NCI-H524 treated with DMSO at 0.1 percent for 48 hours (cell line): ENCODE measurements around the gene PKP1.
A peak's percentile ranks its signal among the peaks of the same experiment; 100 is the strongest.
"Not testable (repeated sequence)": the region's sequence is repeated elsewhere in the genome, so short reads cannot be mapped to it uniquely, and the experiment has no call there.

ENCODE experiments used
- DNase-seq: peaks from one replicate; lab custom pipeline; 2025; lab: John Stamatoyannopoulos, UW

The PKP1 gene, protein sequence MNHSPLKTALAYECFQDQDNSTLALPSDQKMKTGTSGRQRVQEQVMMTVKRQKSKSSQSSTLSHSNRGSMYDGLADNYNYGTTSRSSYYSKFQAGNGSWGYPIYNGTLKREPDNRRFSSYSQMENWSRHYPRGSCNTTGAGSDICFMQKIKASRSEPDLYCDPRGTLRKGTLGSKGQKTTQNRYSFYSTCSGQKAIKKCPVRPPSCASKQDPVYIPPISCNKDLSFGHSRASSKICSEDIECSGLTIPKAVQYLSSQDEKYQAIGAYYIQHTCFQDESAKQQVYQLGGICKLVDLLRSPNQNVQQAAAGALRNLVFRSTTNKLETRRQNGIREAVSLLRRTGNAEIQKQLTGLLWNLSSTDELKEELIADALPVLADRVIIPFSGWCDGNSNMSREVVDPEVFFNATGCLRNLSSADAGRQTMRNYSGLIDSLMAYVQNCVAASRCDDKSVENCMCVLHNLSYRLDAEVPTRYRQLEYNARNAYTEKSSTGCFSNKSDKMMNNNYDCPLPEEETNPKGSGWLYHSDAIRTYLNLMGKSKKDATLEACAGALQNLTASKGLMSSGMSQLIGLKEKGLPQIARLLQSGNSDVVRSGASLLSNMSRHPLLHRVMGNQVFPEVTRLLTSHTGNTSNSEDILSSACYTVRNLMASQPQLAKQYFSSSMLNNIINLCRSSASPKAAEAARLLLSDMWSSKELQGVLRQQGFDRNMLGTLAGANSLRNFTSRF

DNA sequence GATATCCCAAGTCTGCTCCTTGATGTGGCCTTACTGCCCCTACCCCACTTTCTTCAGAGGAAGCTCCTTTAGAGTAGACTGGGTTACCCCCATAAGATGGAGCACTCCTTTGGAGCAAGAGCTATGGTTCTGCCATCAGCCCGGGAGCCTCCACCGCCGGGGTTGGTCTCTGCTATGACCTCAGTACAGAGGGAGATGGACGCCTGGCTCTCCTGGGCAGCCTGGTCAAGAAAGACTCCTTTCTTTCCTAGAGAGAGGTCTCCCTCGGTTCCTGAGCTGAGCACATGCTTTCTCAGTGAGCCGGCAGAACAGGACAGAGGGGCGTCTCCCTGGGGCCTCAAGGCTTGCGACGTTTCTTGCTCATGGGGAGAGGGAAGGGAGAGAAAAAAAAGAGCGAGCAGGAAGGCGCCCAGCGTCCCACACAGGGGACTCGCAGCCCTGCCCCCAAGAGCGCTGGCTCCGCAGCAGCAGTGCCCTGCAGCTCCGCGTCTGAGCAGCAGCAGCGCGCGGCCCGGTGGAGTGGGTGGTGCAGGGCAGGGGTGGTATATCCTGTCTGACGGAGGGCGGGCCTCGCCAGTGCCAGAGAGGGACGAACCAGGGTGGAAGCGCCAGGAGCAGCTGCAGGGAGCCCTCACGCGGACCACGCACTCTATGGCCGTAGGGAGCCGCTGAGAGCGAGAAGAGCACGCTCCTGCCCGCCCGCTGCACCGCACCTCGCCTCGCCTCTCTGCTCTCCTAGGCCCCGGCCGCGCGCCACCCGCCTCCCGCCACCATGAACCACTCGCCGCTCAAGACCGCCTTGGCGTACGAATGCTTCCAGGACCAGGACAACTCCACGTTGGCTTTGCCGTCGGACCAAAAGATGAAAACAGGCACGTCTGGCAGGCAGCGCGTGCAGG lies at the start of gene PKP1:
Gene PKP1, plus strand, starts transcription at position 576 of the 899 bp plus-strand sequence. Its CDS starts 197 bp downstream, at position 773.
- DNase-seq = peak; percentile 14

DNA sequence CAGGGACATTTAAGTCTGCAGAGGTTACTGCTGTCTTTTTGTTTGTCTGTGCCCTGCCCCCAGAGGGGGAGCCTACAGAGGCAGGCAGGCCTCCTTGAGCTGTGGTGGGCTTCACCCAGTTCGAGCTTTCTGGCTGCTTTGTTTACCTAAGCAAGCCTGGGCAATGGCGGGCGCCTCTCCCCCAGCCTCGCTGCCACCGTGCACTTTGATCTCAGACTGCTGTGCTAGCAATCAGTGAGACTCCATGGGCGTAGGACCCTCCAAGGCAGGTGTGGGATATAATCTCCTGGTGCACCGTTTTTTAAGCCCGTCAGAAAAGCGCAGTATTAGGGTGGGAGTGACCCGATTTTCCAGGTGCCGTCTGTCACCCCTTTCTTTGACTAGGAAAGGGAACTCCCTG lies 43.7 kb upstream of the PKP1 start:
- not testable (repeated sequence) for DNase-seq

DNA sequence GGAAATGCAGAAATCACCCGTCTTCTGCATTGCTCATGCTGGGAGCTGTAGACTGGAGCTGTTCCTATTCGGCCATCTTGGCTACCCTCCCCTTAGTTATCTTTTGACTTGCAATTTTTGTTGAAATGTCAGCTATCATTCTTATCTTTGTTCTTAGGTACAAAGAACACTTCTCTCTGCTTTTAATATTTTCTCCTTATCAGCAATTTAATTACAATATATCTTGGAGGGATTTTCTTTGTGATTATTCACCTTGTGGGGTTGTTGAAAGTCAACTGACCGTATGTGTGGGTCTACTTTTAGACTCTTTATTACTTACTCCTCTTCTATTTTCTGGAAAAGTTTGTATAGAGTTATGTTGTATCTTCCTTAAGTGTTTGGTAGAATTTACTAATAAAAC lies 43.1 kb upstream of the PKP1 start:
- no peak for DNase-seq

DNA sequence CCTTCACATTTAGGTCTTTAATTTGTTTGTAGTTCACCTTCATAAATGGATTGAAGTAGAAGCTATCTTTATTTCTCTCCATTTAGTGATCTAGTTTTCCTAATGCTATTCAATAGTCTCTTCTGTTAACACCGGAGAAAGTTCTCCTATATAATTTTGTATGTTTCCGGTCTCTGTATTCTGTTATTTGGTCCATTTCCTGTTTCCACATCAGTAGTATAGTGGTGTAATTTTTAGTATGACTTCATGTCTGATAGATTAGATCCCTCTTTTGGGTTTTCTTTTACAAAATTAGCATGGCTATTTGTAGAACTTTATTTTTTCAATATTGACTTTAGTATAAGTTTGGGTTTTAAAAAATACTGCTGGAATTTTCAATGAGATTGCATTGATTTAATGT lies 41.6 kb upstream of the PKP1 start:
- no peak for DNase-seq

DNA sequence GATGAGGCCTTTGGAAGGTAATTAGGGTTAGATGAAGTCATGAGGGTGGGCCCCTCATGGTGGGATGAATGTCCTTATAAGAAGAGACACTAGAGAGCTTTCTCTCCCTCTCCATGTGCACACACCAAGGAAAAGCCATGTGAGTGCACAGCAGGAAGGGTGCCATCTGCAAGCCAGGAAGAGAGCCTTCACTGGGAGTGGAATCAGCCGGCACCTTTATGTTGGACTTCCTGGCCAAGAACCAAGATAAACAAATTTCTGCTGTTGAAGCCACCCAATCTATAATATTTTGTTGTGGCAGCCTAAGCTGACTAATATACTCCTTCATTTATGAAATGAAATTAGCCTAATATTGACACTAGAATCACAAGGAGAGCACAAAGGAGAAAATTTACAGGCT lies 38.2 kb upstream of the PKP1 start:
- no peak for DNase-seq

DNA sequence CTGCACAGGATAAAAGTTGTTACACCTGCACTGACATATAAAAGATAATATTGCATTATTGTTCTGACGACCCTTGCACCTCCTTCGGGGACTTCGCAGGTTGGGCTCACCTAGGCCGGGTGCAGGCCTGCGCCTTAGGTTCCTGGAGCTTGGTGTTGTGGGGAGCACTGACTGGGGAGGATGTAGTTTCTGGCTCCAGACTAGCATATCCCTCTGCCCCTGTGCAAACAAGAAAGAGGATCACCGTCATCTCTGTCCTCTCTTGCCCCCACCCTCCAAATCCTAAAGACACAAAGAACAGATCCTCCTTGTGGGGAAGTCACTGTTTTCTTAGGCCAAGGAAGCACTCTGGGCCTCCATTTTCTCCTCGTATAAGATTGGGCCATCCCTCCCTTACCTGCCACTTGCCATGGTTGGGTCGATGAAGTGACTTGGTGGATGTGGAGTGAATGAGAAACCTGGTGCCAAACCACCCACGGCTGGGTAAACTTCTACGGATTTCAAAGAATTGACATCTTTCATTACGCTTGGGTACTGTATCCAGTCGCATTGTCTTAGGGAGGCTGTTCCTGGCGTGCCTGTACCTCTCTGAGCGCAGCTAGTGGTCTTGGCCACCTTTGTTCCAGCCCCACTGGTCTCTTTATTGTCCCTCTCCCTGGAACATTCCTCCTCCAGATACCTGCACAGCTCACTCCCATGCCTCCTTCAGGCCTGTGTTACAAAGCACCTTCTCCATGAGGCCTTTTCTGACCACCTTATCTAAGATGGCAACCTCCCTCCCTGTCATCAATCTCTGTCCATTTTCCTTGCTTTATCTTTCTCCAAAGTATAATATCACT lies 34.4 kb upstream of the PKP1 start:
- no peak for DNase-seq

DNA sequence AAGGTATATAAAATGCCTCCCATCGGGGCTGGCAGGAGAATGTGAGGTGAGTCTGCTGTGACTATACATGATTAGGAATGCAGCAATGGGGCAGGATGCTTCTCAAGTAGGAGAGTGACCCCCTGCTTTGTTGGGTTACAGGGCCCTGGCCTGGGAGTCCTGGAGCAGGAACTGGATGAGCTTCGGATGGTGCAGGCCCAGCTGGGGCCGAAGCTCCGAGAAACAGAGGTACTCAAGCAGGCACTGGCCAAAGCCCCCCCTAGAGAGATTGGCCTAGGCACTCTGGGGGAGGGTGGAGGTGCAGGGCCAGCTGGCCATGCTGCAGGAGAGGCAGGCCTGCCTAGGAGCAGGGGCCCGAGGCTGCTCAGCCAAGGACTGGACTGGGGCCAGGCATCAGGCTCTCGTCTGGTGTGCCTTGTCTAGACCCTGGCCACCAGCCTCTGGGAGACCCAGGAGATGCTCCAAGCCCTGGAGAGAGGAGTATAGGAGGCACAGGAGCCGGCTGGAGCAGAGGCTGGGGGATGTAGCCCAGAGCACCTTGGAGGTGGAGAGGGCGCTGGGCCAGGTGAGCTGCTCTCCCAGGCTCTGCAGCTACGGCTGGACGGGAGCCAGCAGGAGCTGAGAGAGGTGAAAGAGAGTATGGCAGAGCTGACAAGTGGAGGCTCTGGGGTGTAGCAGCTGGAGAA lies 32.8 kb upstream of the PKP1 start:
- DNase-seq = no peak

DNA sequence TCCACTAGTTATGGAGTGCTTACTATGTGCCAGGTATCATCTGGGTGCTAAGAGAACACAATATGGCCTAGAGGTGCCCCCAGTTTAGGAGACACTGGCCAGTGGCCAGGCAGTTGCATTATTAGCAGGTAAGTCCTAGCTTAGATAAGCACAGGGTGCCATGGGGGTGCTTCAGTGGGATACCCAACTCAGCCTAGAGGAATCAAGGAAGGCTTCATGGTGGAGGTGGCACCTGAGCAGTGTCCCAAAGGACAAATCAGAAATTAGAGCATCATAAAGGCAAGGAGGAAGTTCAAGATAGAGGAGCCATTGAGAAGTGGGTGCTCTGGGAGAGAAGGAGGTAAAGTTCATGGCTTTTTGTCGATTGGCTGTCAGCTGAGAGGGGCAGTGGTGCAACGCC lies 31.9 kb upstream of the PKP1 start:
- DNase-seq = no peak

DNA sequence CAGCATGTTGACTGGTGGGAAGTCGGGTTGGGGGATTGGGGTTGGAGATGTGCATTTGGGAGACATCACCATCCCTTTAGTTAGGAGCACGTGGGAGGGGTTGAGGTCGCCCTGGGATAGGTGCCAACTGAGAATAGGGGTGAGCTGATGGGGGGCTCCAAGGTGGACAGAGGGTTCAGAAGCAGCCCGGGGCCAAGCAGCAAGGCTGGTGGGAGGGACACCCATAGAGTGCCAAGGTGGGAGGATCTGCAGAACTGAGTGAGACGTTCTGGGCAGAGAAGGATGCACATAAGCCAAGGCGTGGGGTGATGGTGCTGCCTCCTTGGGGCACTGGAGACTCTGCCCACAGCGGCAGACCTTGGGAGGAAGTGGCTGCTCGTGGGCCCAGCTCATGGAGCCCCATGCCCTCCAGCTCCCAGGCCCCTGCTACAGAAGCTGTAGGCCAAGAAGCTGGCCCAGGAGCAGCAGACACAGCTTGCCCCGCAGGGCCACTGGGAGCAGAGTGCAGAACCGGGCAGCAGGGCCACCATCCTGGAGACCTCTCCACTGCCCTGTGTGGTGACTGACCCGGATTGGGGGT lies 31.4 kb upstream of the PKP1 start:
- no peak for DNase-seq

DNA sequence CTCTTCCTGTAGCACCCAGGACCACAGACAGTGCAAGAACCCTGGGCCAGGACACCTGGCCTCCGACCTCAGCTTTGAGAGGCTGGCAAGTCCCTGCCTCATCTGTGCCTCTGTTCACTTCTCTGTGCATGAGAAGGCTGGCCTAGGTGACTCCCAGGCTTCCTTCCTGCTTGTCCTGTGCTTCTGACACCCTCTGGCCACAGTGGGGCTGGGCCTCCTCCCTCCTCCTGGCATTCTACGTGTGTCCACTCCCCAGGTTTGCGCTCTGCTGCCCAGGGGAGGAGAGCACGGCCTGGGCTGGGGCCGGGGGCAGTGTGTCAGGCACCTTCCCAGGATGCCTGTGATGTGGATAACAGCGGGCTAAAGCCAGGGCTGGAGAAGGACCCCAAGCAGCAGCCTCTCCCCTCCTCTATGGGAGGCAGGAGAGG lies 30.3 kb upstream of the PKP1 start:
- no peak for DNase-seq

DNA sequence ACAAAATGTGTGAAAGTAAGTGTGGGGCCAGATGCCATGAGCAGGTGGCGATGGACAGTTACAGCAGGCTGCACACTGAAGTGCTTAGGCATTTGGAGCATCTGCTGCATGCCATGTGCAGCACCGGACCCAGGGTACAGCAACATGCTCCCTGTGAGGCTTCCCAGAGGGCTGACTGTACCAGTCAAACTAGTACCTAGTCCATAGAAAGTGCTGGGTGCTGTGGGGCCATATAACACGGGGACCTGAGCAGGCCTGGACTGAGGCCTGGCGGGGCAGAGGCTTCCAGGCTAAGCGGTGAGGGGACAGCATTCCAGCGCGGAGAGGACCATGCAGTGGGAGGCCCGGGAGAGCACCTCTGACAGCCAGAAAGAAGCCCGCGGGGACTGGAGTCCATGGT lies 29.9 kb upstream of the PKP1 start:
- DNase-seq = peak; percentile 94

DNA sequence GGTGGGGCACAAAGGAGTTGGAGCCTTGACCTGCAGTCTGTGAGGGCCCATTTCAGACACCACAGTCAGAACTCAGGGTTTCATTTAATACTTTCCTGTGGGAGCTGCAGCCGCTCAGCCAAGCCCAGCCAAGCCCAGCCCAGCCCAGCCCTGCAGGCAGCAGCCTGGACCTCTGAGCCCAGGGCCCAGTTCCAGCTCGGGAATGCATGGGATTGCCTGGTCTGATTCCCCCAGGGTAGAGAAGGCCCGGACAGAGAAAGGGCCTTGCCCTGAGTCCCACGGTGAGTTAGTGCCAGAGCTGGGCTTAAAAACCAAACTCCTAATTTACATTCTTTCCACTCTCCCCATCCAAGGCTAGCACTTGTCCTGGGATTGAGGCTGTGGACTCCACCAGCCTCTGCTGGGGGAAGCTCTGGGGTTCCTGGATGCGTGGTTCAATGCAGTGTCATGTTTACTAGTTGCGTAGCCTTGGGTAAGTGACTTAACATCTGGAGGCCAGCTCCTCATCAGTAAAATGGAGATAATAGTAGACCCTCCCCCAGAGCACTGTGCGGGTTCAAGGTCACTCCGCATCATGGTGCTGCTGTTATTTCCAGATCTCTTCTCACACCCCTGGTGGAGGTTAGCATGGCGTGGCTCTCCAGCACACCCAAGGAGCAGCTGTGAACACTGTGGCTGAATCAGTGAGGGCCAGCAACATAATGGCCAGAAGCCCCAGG lies 29.2 kb upstream of the PKP1 start:
- DNase-seq = no peak

DNA sequence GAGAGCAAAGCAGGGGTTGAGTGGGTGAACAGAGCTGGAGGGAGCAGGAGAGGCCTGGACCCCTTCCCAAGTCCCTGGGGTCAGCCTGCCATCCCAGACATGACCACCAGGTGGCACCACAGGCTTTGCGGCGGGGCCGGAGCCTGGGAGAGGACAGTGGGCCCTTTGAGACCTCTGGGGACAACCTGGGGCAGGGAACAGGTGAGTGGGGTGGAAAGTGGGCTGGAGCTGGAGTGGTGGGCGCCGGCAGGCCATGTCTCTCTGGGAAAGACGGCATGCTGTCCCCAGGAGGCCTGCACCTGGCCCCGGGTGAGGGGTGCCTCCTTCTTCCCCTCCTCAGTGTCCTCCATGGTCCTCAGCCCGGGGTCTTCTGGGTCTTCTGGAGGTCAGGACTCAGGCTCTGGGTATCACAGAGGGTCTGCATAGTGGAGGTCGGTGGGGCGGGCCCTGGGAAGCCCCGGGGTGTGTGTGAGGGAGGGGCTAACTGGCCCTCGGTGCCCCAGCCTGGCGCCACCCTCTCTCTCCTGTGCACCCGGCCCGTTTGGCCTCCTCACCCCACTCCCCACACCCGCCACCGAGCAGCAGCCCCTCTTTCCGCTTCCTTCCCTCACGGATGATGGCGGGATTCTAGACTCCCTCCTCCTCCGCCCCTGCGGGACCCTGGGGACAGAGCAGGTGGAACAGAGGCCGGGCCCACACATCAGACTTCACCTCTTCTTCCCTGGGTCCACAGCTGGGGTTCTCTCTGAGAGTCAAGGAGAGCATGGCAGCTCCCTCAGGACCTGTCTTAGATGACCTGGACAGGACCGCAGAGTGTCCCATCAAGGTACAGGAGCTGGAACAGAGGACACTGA lies 28.5 kb upstream of the PKP1 start:
- DNase-seq = no peak

DNA sequence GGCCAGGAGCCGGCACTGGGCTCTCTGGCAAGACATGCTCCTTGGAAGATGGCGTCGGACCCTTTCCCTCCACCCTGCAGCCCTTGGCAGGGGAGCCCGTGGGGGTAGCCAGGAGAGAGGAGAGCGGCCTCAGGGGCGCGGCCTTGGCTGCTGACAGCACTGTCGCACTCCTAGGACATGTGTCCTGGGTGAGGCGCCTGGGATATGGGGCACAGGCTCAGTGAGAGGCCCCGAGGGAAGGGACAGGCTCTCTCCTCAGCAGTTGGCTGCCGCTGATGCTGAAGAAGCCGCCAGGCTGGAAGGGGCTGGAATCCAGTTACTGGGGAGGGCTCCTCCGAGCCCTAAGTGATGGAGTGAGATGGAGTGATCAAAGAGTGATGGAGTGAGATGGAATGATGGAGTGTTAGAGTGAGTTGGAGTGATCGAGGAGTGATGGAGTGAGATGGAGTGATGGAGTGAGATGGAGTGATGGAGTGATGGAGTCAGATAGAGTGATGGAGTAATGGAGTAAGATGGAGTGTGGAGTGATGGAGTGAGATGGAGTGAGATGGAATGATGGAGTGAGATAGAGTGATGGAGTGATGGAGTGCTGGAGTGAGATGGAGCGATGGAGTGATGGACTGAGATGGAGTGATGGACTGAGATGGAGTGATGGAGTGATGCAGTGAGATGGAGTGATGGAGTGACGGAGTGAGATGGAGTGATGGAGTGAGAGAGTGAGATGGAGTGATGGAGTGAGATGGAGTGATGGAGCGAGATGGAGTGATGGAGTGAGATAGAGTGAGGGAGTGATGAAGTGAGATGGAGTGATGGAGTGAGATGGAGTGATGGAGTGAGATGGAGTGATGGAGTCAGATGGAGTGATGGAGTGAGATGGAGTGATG lies 27.6 kb upstream of the PKP1 start:
- DNase-seq = no peak

DNA sequence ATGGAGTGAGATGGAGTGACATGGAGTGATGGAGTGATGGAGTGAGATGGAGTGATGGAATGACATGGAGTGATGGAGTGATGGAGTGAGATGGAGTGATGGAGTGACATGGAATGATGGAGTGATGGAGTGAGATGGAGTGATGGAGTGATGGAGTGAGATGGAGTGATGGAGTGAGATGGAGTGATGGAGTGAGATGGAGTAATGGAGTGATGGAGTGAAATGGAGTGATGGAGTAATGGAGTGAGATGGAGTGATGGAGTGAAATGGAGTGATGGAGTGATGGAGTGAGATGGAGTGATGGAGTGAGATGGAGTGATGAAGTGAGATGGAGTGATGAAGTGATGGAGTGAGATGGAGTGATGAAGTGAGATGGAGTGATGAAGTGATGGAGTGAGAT lies 25.2 kb upstream of the PKP1 start:
- DNase-seq = not testable (repeated sequence)

DNA sequence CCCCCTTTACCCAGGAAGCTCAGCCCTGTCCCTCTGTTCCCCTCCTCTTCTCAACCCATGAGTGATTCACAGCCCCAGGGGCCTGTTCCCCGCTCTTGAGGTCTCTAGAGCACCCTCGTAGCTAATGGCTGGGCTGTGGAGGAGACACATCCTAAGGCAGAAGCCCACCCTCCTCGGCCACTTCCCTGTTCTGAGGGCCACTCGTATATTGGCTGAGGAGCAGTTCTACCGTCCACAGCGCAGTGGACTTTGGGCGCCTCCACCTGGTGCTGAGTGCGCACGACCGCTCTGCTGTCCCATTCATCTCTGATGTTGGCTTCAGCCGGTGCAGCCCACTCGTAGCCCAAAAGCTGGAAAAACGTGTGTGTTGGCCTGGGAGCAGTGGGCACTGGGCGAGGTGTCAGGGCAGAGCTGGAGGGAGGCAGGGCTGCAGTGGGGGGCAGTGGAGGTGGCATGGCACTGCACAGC lies 24.5 kb upstream of the PKP1 start:
- no peak for DNase-seq

DNA sequence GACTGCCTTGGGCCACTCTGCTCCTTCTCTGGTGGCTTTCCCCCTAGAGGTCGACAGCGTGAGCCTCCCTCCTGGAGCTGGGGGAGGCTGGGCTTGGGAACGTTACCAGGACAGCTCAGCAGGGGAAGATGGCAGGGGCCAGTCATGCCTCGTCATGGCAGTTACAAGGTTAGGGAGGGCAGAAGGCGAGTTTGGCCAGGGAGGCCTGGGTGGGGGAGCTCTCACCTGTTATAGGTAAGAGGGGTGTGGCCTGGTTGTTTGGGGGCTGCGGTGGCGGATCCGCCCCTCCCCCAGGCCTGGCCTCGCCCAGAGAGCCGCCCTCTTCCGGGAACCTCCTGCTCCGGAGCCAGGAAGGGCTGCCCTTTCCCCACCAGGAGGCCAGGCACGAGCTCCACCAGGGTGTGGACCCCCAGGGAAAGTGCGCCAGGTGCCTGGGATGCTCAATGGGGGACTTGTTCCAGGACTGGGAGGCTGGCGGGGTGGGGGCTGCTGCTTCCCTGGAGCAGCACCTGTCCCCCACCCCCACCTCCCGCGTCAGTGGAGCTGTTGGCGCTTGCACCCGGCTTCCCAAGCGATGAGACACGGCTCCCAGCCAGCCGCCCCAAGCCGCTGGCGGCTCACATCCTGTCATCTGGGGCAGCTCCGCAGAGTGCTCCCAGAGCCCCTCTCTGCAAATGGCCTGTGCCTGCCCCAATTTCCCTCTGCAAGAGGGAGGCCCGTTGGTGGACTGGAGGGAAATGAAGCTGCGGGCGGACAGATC lies 23.6 kb upstream of the PKP1 start:
- DNase-seq = no peak
